Neural cell (in vitro differentiated cells): Measurements from ENCODE around the gene RAVER2.

Experiments used
- MXI1 ChIP-seq: fragments of 450-650 bp; conservative IDR thresholded peaks from 2 replicates; pipeline ENCODE4 v1.6.1; 2014; ENCODE audit warnings: antibody characterized with exemption, mild to moderate bottlenecking; ENCODE audit not compliant: poor library complexity, severe bottlenecking
- POLR2AphosphoS5 ChIP-seq: IDR thresholded peaks from 2 replicates; pipeline ENCODE4 v1.6.1; 2012
- RAD21 ChIP-seq: fragments of 450-650 bp; conservative IDR thresholded peaks from 2 replicates; pipeline ENCODE4 v1.6.1; 2014; ENCODE audit warnings: antibody characterized with exemption, mild to moderate bottlenecking, moderate library complexity
- TF ChIP-seq, protein P1 (sequence below): fragments of 450-650 bp; IDR thresholded peaks from 2 replicates; pipeline ENCODE4 v1.5.1; 2014; ENCODE audit warnings: antibody characterized with exemption, mild to moderate bottlenecking, moderate library complexity; ENCODE audit not compliant: poor library complexity, severe bottlenecking
- TF ChIP-seq, protein P2 (sequence below): IDR thresholded peaks from 2 replicates; pipeline ENCODE4 v1.6.1; 2012; ENCODE audit warnings: borderline replicate concordance

- TF ChIP-seq, protein P1, sequence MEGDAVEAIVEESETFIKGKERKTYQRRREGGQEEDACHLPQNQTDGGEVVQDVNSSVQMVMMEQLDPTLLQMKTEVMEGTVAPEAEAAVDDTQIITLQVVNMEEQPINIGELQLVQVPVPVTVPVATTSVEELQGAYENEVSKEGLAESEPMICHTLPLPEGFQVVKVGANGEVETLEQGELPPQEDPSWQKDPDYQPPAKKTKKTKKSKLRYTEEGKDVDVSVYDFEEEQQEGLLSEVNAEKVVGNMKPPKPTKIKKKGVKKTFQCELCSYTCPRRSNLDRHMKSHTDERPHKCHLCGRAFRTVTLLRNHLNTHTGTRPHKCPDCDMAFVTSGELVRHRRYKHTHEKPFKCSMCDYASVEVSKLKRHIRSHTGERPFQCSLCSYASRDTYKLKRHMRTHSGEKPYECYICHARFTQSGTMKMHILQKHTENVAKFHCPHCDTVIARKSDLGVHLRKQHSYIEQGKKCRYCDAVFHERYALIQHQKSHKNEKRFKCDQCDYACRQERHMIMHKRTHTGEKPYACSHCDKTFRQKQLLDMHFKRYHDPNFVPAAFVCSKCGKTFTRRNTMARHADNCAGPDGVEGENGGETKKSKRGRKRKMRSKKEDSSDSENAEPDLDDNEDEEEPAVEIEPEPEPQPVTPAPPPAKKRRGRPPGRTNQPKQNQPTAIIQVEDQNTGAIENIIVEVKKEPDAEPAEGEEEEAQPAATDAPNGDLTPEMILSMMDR: no peak
- TF ChIP-seq, protein P2, sequence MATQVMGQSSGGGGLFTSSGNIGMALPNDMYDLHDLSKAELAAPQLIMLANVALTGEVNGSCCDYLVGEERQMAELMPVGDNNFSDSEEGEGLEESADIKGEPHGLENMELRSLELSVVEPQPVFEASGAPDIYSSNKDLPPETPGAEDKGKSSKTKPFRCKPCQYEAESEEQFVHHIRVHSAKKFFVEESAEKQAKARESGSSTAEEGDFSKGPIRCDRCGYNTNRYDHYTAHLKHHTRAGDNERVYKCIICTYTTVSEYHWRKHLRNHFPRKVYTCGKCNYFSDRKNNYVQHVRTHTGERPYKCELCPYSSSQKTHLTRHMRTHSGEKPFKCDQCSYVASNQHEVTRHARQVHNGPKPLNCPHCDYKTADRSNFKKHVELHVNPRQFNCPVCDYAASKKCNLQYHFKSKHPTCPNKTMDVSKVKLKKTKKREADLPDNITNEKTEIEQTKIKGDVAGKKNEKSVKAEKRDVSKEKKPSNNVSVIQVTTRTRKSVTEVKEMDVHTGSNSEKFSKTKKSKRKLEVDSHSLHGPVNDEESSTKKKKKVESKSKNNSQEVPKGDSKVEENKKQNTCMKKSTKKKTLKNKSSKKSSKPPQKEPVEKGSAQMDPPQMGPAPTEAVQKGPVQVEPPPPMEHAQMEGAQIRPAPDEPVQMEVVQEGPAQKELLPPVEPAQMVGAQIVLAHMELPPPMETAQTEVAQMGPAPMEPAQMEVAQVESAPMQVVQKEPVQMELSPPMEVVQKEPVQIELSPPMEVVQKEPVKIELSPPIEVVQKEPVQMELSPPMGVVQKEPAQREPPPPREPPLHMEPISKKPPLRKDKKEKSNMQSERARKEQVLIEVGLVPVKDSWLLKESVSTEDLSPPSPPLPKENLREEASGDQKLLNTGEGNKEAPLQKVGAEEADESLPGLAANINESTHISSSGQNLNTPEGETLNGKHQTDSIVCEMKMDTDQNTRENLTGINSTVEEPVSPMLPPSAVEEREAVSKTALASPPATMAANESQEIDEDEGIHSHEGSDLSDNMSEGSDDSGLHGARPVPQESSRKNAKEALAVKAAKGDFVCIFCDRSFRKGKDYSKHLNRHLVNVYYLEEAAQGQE: no peak
- TF ChIP-seq MXI1: no peak
- TF ChIP-seq RAD21: no peak
- no peak for TF ChIP-seq POLR2AphosphoS5
Observed at GRCh38 chr1:64765826-64766225, 21.0 kb downstream of the RAVER2 start.
